DMS153 treated with DMSO at 0.1 percent for 48 hours (cell line): ENCODE results near the gene SLC24A4.

Experiments used
- DNase-seq: peaks from one replicate; lab custom pipeline; 2025; ENCODE audit not compliant: unreplicated experiment; lab: John Stamatoyannopoulos, UW

SLC24A4 gene

GRCh38 chr14:92495027-92495426 is 172.1 kb downstream of the SLC24A4 start:
- DNase-seq: no peak

- no peak for DNase-seq
Measured at GRCh38 chr14:92496191-92496857, 173.4 kb downstream of the SLC24A4 start.

- no peak for DNase-seq
Measured at GRCh38 chr14:92497391-92497790, 174.4 kb downstream of the SLC24A4 start.

GRCh38 chr14:92499234-92499633 is 176.3 kb downstream of the SLC24A4 start:
- DNase-seq: no peak

- DNase-seq: no peak
Measured at GRCh38 chr14:92500491-92500941, 177.6 kb downstream of the SLC24A4 start.

GRCh38 chr14:92501891-92502351 is 179.0 kb downstream of the SLC24A4 start:
- DNase-seq: no peak

GRCh38 chr14:92502541-92503286 is 179.7 kb downstream of the SLC24A4 start:
- no peak for DNase-seq

- DNase-seq: no peak
Measured at GRCh38 chr14:92503756-92504491, 181.0 kb downstream of the SLC24A4 start.

- no peak for DNase-seq
Measured at GRCh38 chr14:92505826-92506225, 182.9 kb downstream of the SLC24A4 start.

GRCh38 chr14:92506231-92506630 is 183.3 kb downstream of the SLC24A4 start:
- DNase-seq: no peak

GRCh38 chr14:92507174-92507768 is 184.3 kb downstream of the SLC24A4 start:
- peak; percentile 77 for DNase-seq

- DNase-seq: no peak
Measured at GRCh38 chr14:92510972-92511371, 188.0 kb downstream of the SLC24A4 start.

- no peak for DNase-seq
Measured at GRCh38 chr14:92511453-92512238, 188.7 kb downstream of the SLC24A4 start.

- DNase-seq: no peak
Measured at GRCh38 chr14:92512807-92513203, 189.8 kb downstream of the SLC24A4 start.

GRCh38 chr14:92513204-92513965 is 190.4 kb downstream of the SLC24A4 start, which contains the start of gene RIN3:
Gene RIN3, plus strand, starts transcription at chr14:92513781. Its CDS starts 152 bp downstream, at chr14:92513933.
- no peak for DNase-seq

GRCh38 chr14:92513966-92514843 is 191.2 kb downstream of the SLC24A4 start:
- no peak for DNase-seq

- no peak for DNase-seq
Measured at GRCh38 chr14:92514844-92515514, 192.0 kb downstream of the SLC24A4 start.
